ENCODE results near the gene AUTS2. TPM values are rescaled to one million over a fixed set of nuclear protein-coding genes. Genes with fewer than 3 reads are reported as not detected.

The AUTS2 gene
- polyA plus RNA-seq, 3 donors: 3.1 to 8.3 (median 7.9) TPM

DNA sequence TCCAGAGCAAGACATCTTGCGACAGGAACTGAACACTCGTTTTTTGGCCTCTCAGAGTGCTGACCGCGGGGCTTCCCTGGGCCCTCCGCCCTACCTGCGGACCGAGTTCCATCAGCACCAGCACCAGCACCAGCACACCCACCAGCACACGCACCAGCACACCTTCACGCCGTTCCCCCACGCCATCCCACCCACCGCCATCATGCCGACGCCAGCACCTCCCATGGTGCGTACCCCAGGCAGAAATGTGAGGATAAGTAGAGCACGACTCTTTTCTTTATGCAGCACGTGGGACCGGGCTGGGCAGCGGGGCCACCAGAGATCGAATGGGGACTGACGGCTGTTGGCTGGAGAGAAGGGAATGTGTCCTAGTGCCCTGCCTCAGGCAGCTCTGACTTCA, 1167.8 kb downstream of the AUTS2 start:
- no peak overlapping the region for H3K27ac ChIP-seq (ENCODE audit: low read depth, low read length)
- WGBS, 3 donors: 97 to 98% (median 97%) methylated on average over 21 of the region's 21 CpGs

DNA sequence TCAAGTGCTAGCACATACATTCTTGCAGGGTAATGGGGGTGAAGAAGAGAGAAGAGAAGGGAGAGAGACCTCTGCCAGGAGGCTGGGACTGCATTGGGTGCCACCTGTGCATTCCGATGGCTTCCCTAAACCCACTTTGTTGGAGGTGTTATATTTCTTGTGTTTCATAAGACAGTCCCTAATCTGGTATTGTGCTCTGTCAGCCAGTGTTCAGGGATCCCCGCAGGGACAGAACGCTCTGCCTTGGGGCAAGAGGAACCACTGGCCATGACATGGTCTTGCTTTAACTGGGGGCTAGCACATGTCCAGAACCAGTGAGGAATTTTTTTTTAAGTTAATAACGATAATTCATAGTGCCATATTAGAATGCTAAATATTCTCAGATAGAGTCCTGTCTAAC, 1168.4 kb downstream of the AUTS2 start:
- whole genome bisulfite sequencing, 3 donors: 96 to 98% (median 97%) methylated on average over 4 of the region's 4 CpGs
- H3K27ac ChIP-seq (ENCODE audit: low read depth, low read length): no peak overlapping the region

DNA sequence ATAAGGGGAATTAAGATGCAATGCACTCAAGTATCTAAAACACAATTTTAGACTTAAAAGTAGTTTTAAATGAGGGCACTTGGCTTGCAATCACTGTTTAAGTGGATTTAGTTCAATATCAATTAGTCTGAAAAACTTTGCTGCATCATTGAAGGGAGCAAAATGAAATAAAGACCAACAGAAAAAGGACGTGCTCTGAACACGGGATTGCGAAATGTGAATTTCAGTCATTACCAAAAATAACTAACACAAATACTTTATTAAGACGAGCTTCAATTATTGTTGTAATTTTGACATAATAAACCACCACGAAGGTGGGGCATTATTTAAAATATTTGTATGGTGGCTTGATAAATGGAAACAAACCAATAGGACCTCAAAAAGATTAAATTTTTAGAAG, 1171.9 kb downstream of the AUTS2 start:
- WGBS, 3 donors: 83 to 88% (median 86%) methylated on average over 5 of the region's 5 CpGs
- H3K27ac ChIP-seq (ENCODE audit: low read depth, low read length): no peak overlapping the region

DNA sequence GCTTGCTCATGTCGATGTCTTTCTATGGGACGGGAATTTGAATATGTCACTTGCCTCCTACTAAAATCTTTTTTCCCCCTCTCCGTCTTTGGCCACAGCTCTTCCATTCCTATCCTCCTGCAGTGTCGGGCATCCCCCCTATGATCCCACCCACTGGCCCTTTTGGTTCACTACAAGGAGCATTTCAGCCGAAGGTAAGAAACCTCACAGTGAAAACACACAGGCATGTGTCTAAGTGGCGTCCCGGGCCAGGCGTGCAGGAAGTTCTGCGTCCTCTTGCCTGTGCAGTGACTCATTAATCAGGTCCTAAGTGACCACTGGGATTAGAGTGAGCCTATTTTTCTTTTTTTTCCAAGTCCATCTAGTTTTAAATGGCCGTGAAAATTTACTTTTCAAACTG, 1173.2 kb downstream of the AUTS2 start:
- 59 to 89% (median 86%) methylated on average over 10 of the region's 10 CpGs for WGBS, 3 donors
- H3K27ac ChIP-seq (ENCODE audit: low read depth, low read length): no peak overlapping the region

DNA sequence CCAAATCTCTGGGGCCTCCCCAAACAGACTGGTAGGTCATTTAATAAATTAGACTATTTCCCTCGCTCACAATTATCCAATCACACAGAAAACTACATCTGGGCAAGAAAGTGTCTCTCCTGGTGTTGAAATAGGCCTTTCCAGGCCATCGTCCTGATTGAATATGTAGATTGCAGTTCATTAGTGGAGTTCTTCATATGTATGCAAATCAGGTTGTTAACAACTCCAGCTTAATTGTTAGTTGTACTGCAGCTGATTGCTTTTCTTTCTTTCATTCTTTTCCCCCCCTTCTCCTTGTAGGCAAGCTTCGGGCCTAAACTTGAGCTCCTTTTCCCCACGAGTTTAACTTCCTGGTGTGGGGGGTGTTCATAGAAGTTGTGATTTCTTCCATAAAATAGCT, 1174.6 kb downstream of the AUTS2 start:
- WGBS, 3 donors: 85 to 94% (median 90%) methylated on average over 4 of the region's 4 CpGs
- no peak overlapping the region for H3K27ac ChIP-seq (ENCODE audit: low read depth, low read length)

DNA sequence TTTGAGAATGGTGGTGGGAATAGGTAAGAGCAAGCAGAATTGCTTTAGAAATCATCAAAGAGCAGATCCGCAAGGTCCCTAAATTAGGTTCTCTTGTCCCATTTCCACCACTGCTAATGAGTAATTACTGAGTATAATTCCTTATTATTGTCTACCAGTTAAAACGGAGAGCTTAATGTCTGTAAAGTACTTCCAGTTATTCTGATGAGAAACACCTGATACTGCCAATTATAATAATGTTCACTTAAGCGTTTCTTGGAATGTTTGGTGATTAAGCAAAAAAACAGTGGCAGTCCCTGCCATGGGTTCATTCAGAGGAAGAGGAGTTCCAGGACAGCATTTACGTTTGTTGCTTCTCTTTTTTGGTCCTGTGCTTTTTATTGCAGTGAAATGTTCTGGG, 1175.1 kb downstream of the AUTS2 start:
- 76 to 84% (median 78%) methylated on average over 4 of the region's 4 CpGs for WGBS, 3 donors
- H3K27ac ChIP-seq (ENCODE audit: low read depth, low read length): no peak overlapping the region

DNA sequence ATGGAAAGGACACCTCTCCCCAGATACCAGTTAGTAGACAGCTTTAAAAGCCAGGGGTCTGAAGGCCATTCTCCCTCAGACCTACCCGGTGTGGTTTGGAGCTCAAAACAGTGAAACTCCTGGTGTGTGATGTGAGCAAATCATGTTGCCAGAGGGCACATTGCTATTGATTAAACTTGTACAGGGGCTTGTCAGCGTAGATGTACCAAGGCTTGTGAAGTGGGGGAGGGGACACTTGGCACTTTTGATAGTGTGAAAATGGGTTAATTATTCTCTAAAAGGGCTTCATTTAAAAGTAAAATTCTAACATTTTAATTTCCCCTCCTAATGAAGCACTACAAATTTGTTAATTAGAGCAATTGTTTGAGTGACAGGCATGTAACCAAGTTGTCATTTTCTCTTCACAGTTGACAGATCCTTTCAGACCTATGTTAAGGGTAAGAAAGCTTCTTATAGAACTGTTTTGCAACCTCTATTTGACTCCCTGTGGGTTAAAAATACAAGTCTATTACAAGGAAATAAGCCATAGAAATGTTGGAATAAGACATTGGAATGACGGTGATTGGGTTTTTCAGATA, 1176.8 kb downstream of the AUTS2 start:
- H3K27ac ChIP-seq (ENCODE audit: low read depth, low read length): no peak overlapping the region
- WGBS, 3 donors: 92 to 96% (median 95%) methylated on average over 3 of the region's 3 CpGs

DNA sequence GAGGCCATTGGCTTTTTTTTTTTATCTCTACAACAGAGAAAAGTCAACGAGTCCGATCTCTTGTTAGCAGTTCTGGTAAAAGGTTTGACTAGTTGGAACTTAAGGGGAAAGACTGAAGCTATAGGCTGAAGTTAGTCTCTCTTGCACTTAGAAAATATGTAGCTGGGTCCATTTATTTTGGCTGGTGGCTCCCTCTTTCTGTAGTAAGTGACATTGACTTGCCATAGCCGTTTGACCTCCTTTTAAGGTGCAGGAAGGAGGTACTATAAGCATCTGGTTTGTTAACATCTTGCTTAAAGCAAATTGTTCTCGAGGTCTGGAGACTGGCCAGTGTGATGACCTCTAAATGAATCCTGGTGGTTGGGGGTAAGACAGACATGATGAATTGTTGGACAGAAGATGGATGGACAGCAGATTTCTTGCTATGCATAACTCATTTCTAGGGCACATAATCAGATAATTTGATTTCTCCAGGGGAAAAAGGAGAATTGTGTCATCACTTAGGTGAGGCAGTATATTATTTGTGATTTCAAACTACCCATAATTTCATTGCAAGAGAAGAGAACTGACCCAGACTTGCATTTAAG, 1177.4 kb downstream of the AUTS2 start:
- WGBS, 3 donors: 64 to 71% (median 70%) methylated on average over 4 of the region's 4 CpGs
- H3K27ac ChIP-seq (ENCODE audit: low read depth, low read length): no peak overlapping the region

DNA sequence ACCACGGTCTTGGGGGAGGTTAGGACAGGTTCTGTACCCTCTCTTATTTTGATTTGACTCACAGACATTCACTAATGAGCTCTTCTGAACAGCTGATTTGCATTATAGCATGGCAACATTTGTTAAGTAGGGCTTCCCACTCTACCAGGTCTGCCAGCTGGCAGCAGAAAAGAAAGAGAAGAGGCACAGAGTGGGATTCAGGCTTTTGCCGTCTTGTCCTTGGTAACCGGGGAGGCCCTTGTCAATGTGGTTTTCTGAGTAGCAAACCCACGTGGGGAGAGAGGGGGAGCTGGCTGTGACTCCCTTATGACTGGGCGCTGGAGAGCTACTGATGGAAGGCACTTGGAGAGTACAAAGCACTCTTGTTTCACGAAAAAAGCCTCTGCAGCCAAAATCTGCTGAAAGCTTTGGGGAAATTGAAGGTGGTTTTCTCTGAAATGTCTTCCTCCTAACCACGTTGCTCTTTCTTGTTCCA, 1178.4 kb downstream of the AUTS2 start:
- 61 to 79% (median 72%) methylated on average over 7 of the region's 7 CpGs for WGBS, 3 donors
- no peak overlapping the region for H3K27ac ChIP-seq (ENCODE audit: low read depth, low read length)

DNA sequence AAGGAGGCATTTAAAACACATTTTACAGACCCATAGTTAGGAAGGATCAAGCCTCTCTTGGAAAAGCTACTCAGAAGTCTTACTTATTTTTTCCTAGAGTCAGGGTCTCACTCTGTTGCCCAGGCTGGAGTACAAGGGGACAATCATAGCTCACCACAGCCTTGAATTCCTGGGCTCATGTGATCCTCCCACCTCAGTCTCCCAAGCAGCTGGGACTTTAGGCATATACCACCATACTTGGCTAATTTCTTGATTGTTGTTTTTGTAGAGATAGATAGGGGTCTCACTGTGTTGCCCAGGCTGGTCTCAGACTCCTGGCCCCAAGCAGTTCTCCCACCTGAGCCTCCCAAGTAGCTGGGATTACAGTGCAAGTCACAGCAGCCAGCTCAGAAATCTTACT, 1179.0 kb downstream of the AUTS2 start:
- H3K27ac ChIP-seq (ENCODE audit: low read depth, low read length): no peak overlapping the region

DNA sequence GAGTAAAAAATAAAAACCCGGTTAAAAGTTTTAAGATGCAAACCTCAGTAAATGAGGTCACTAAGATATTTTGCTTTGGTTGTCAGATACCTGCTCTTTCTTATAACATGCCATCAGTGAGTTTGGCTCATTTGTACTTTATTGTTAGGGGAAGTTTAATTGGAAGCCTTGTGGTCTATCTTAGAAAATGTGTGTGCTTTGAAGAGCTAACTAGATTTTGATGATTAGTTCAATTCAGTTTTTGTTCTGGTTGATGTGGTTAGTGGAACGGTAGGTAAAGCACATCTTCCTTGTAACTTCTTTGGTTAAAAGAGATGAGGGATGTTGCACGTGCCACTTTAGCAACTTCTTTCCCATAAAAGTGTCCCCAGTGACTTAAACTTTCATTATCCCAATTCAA, 1180.3 kb downstream of the AUTS2 start:
- no peak overlapping the region for H3K27ac ChIP-seq (ENCODE audit: low read depth, low read length)
- WGBS, 3 donors: 87 to 92% (median 89%) methylated on average over 3 of the region's 3 CpGs

DNA sequence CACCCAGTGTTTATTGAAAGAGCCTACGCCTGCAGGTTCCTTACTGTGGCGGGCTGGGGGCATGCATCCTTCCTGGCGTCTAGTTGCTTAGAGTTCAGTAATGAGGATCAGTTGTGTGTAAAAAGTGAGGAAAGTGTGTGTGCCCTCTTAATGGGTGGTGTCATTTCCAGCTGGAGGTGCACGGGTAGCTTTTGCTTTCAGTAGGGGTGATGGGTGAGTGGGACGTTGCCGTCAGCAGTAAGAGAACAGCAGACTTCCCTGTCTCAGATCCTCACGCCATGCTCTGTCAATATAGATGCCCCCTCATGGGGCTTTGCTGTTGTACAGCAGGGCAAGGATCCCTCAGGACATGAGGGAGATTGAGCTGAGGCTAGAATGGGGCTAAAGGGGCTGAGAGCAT, 1181.0 kb downstream of the AUTS2 start:
- H3K27ac ChIP-seq (ENCODE audit: low read depth, low read length): no peak overlapping the region
- WGBS, 3 donors: 83 to 93% (median 84%) methylated on average over 7 of the region's 7 CpGs

DNA sequence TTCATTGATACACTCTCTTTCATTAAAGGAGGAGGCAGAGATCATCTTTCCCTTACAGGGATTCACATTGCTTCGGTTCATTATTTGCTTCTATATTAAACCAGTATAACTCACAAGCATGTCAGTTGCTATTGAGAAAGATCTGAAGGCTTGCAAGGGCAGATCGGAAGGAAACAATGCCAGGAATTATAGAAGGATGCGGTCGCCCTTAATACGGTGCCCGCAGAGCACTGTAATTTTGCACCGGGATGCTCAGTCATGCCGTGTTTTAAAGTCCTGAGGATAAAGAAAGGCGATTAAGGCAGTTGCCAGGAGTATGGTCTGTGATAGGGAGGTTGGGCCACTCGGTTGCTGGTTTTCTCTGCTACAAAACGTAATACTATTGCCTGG, 1183.6 kb downstream of the AUTS2 start:
- WGBS, 3 donors: 86 to 95% (median 93%) methylated on average over 11 of the region's 11 CpGs

DNA sequence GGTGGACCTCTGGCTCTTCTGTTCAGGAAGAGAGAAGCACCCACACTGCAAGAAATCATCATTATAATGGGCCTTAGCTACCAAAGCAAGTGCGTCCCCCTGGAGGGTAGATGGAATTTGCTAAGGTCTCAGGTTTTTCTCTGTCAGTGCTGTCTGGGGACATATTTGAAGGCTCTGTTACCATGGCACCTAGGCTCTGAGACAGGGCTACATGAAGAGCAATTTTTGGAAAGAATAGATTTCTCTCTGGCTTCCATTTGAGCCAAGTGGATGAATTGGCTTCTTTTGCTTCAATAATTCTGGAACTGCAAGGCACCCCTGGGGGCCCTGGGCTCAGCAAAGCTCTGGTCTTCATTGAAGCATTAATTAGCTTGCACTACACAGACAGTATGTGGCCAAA, 1184.5 kb downstream of the AUTS2 start:
- 89 to 96% (median 96%) methylated on average over 1 of the region's 1 CpG for WGBS, 3 donors
- no peak overlapping the region for H3K27ac ChIP-seq (ENCODE audit: low read depth, low read length)

More for the DNA sequence above, 1183.6 kb downstream of the AUTS2 start:
- no peak overlapping the region for H3K27ac ChIP-seq (ENCODE audit: low read depth, low read length)

DNA sequence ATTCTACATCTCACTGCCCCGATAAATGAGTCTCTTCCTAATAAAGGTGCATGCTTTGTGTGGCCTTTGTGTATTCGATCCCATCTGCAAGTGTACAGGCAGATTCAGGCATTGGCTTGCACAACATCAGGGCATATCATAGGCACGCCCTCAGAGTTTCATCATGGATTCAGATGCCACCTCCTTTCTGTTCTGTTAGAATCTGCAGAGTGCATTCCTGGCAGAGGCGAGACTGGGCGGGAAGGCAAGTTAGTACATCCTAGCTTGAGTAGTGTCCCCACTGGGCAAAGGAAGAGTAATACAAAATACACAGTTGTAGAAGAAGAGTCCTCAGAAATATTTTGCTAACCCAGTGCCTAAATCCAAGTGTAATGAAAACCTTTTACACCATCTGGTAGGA, 1187.2 kb downstream of the AUTS2 start:
- WGBS, 3 donors: 92 to 97% (median 95%) methylated on average over 5 of the region's 5 CpGs
- H3K27ac ChIP-seq (ENCODE audit: low read depth, low read length): no peak overlapping the region

DNA sequence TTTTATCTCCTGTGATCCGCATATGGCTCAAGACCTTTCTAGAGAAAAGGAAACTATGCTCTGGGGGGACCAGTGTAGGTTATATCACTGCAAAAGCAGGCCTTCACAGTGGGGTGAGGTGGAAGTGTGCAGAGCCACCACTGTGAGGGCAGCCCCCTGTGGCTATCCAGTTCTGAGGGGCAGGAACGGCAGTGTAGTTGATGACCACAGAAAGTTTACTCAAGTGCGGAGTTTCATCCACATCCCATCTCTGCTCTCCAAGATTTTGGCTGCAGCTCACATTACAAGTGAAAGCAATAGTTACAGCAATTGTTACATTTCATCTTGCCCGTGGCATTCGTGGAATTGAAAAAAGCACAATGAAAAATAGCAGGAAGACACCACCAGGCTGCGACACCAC, 1187.8 kb downstream of the AUTS2 start:
- WGBS, 3 donors: 93 to 95% (median 94%) methylated on average over 6 of the region's 6 CpGs
- H3K27ac ChIP-seq (ENCODE audit: low read depth, low read length): no peak overlapping the region

DNA sequence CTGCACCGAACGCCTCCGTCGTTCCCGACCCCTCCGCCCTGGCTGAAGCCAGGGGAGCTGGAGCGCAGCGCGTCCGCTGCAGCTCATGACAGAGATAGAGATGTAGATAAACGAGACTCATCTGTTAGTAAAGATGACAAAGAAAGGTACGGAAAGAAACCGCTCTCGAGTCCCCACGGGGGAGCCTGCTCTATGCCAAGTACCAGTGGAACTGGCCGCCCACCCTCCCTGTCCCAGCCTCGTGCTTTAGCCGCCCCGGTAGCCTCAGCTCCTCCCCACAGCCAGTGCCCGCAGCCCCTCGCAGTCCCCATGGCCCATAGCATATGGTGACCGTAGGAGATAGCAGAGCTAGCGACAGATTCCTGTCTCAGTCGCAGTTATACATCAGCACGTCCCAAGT, 1189.0 kb downstream of the AUTS2 start:
- no peak overlapping the region for H3K27ac ChIP-seq (ENCODE audit: low read depth, low read length)
- 93 to 97% (median 96%) methylated on average over 24 to 25 of the region's 25 CpGs for WGBS, 3 donors

DNA sequence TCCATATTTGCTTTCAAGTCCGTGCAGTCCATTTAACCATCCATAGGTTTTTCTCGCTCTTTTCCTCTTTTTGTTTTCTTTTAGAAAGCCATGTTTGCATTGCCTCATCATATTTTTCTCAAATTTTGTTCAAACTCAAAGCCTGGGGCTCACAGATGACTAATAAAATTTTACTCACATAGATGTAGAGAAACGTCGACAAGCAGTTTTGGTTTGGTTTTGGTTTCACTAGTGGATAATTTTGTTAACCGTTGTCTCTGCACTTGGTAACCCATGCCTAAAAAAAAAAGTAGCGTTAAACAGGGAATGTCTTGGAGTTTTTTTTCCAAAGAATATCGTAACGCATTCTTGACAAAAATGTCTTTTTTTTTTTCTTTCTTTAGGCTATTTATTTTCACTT, 1189.5 kb downstream of the AUTS2 start:
- H3K27ac ChIP-seq (ENCODE audit: low read depth, low read length): no peak overlapping the region
- 92 to 95% (median 92%) methylated on average over 8 of the region's 8 CpGs for WGBS, 3 donors

DNA sequence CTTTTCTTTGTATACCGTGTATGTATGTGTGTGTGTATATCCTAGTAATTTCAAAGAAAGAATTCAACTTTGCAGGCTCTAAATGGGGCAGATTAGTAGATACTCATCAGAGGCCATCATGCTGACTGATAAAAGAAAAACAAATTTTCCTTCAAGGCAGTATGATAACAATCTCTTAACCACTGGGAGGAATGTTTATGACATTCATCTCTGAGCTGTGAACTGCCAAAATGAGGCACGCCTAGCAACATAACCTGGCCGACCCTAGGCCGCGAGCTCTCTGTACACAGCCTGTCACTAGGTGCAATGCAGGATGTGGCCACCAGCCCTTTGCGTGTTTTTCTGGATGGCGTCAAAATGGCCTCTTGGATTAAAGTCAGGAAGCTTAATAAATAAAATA, 1190.0 kb downstream of the AUTS2 start:
- H3K27ac ChIP-seq (ENCODE audit: low read depth, low read length): no peak overlapping the region
- WGBS, 3 donors: 89 to 91% (median 90%) methylated on average over 7 of the region's 7 CpGs

DNA sequence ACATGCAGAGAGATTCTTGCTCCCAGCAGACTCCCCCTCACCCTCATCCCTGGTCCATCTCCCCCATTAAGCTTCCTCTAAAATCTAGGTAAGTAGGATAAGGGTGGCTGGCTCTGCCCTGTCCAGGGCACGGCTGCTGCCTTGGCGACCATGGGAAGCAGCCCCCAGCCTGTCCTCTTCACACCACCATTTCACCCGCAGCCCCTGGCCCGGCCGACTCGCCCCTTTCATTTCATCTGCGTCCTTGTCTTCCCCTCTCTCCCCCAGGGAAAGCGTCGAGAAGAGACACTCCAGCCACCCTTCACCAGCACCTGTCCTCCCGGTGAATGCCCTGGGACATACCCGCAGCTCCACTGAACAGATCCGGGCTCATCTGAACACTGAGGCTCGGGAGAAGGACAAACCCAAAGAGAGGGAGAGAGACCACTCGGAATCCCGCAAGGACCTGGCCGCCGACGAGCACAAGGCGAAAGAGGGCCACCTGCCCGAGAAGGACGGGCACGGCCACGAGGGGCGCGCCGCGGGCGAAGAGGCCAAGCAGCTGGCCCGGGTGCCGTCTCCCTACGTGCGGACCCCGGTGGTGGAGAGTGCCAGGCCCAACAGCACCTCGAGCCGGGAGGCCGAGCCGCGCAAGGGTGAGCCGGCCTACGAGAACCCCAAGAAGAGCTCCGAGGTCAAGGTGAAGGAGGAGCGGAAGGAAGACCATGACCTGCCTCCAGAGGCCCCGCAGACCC, 1191.4 kb downstream of the AUTS2 start:
- 97 to 98% (median 98%) methylated on average over 40 to 43 of the region's 43 CpGs for WGBS, 3 donors
- no peak overlapping the region for H3K27ac ChIP-seq (ENCODE audit: low read depth, low read length)
